GM12878 (cell line): ENCODE results near the gene MRPL33. TPM values are rescaled to one million over a fixed set of nuclear protein-coding genes. Genes with fewer than 3 reads are reported as not detected.

Experiments used
- PAX5 ChIP-seq: IDR thresholded peaks from 2 replicates; pipeline ENCODE4 v1.6.1; 2011; ENCODE audit warnings: low read depth, low read length, borderline replicate concordance
- PKNOX1 ChIP-seq: fragments of 450-650 bp; IDR thresholded peaks from 2 replicates; pipeline ENCODE4 v1.6.1; 2016; ENCODE audit warnings: mild to moderate bottlenecking
- POLR2AphosphoS2 ChIP-seq: IDR thresholded peaks from 2 replicates; pipeline ENCODE4 v1.6.1; 2011; ENCODE audit warnings: low read depth, mild to moderate bottlenecking, low read length, improper control_type of control experiment, moderate library complexity
- RUNX3 ChIP-seq: IDR thresholded peaks from 2 replicates; pipeline ENCODE4 v1.6.1; 2012; ENCODE audit warnings: low read length, inconsistent platforms
- SREBF1 ChIP-seq: IDR thresholded peaks from 2 replicates; pipeline ENCODE4 v1.6.1; 2012; ENCODE audit warnings: mild to moderate bottlenecking, low read length
- TCF12 ChIP-seq: IDR thresholded peaks from 2 replicates; pipeline ENCODE4 v1.6.1; 2011; ENCODE audit warnings: low read depth, mild to moderate bottlenecking, low read length
- YY1 ChIP-seq: IDR thresholded peaks from 2 replicates; pipeline ENCODE4 v1.6.1; 2011; ENCODE audit warnings: low read depth, mild to moderate bottlenecking, low read length
- ZNF24 ChIP-seq: fragments of 450-650 bp; IDR thresholded peaks from 2 replicates; pipeline ENCODE4 v1.6.1; 2017; ENCODE audit warnings: antibody characterized with exemption, mild to moderate bottlenecking
- polyA plus RNA-seq, 11 experiments: library from polyadenylated mRNA; depleted of rRNA in 4 of 11; unstranded in 6 of 11; stranded (reverse) in 5 of 11; fragments of >200 nt; fragmentation: Nextera tagmentation in 4 of 11; fragmentation: Illumina TruSeq in 1 of 11; extraction: Ambion mirVana in 4 of 11; extraction: Trizol in 1 of 11; gene quantifications; 1 replicate in 1 of 11; 2 replicates in 10 of 11; pipeline versions ENCODE4 v1.2.1 to v1.2.3, GENCODE V29; 2011 to 2016; ENCODE audit warnings: inconsistent platforms in 2 of 11, missing spikeins in 2 of 11, low read depth in 1 of 11
- total RNA-seq, 4 experiments: library from RNA; depleted of rRNA in 3 of 4; stranded (reverse); fragments of >200 nt in 3 of 4; fragmentation: Illumina TruSeq in 1 of 4; extraction: Trizol in 1 of 4; gene quantifications; 2 replicates each; pipeline versions ENCODE4 v1.2.1 to v1.2.3, GENCODE V29; 2013 to 2021
- TF ChIP-seq, protein P1 (sequence below): IDR thresholded peaks from 2 replicates; pipeline ENCODE4 v1.6.1; 2012; ENCODE audit warnings: improper control_type of control experiment, low read depth, low read length; ENCODE audit not compliant: insufficient replicate concordance
- TF ChIP-seq, protein P2 (sequence below): IDR thresholded peaks from 2 replicates; pipeline ENCODE4 v1.6.1; 2011; ENCODE audit warnings: low read depth, low read length, improper control_type of control experiment, borderline replicate concordance

Gene MRPL33
- total and polyA plus RNA-seq, 10 of the 15 experiments (the other 5 are each of a cell fraction or from before 2014, with no cell fraction given), result 50.1 to 318 (median 160) TPM

DNA sequence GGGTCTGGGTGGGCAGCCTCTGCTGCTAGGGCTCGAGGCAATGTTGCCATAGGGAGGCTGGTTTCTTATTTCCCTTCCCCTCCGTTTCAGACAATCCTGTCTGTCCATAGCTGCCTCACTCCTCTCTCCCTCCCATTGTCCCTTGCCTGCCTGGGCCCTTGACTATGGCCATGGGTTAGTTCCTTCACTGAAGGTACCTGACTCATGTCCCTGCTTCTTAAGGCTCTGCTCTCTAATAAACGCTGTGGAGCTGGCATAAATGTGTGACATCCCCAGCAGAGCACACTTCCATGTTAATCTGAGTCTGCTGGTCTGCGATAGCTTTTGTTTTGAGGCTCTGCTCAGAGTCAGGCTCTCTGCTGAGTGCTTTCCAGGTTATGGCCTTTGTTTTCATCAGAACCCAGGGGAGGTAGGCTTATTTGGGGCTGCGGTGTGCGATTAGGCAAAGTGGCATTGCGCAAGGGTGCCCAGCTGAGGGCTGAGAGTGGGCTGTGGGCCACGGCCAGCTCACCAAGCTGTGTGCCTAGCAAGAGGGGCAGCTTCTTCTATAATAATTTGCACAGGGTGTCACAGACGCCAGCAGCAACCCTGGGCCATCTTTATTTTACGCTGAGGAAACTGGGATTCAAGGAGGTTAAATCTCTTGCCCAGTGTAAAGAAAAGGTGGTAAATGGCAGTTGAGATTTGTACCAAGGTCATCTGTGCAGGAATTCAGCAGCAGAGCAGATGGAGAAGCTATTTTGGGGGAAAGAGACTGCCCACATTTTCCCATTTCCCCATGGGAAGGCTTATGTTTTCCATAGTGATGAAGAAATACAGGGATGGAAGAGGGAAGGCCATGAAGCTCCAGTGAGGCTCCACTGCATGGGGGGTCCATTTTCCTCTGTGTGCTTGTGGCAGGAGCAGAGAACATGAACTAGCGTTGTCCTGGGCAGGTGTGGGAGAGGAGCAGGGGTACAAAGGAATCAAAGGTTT, 25.6 kb downstream of the MRPL33 start (continued):
- TF ChIP-seq POLR2AphosphoS2, result no peak
- no peak for TF ChIP-seq PAX5
- no peak for TF ChIP-seq PKNOX1
- no peak for TF ChIP-seq YY1
- TF ChIP-seq, protein P1, sequence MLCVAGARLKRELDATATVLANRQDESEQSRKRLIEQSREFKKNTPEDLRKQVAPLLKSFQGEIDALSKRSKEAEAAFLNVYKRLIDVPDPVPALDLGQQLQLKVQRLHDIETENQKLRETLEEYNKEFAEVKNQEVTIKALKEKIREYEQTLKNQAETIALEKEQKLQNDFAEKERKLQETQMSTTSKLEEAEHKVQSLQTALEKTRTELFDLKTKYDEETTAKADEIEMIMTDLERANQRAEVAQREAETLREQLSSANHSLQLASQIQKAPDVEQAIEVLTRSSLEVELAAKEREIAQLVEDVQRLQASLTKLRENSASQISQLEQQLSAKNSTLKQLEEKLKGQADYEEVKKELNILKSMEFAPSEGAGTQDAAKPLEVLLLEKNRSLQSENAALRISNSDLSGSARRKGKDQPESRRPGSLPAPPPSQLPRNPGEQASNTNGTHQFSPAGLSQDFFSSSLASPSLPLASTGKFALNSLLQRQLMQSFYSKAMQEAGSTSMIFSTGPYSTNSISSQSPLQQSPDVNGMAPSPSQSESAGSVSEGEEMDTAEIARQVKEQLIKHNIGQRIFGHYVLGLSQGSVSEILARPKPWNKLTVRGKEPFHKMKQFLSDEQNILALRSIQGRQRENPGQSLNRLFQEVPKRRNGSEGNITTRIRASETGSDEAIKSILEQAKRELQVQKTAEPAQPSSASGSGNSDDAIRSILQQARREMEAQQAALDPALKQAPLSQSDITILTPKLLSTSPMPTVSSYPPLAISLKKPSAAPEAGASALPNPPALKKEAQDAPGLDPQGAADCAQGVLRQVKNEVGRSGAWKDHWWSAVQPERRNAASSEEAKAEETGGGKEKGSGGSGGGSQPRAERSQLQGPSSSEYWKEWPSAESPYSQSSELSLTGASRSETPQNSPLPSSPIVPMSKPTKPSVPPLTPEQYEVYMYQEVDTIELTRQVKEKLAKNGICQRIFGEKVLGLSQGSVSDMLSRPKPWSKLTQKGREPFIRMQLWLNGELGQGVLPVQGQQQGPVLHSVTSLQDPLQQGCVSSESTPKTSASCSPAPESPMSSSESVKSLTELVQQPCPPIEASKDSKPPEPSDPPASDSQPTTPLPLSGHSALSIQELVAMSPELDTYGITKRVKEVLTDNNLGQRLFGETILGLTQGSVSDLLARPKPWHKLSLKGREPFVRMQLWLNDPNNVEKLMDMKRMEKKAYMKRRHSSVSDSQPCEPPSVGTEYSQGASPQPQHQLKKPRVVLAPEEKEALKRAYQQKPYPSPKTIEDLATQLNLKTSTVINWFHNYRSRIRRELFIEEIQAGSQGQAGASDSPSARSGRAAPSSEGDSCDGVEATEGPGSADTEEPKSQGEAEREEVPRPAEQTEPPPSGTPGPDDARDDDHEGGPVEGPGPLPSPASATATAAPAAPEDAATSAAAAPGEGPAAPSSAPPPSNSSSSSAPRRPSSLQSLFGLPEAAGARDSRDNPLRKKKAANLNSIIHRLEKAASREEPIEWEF, result no peak
- TF ChIP-seq TCF12, result no peak
- no peak for TF ChIP-seq SREBF1
- TF ChIP-seq ZNF24, result no peak
- TF ChIP-seq, protein P2, sequence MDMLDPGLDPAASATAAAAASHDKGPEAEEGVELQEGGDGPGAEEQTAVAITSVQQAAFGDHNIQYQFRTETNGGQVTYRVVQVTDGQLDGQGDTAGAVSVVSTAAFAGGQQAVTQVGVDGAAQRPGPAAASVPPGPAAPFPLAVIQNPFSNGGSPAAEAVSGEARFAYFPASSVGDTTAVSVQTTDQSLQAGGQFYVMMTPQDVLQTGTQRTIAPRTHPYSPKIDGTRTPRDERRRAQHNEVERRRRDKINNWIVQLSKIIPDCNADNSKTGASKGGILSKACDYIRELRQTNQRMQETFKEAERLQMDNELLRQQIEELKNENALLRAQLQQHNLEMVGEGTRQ, result no peak
- no peak for TF ChIP-seq RUNX3
